Measurements from ENCODE around the gene BBS9.
"Not testable (repeated sequence)": the region's sequence is repeated elsewhere in the genome, so short reads cannot be mapped to it uniquely, and the experiment has no call there.

Gene BBS9

GRCh38 chr7:33449847-33450246 lies 320.5 kb downstream of the BBS9 start:
- ATAC-seq: no peak

GRCh38 chr7:33452805-33453502 lies 323.6 kb downstream of the BBS9 start:
- ATAC-seq: no peak

- ATAC-seq: no peak
Observed at GRCh38 chr7:33457039-33457438, 327.7 kb downstream of the BBS9 start.

- no peak for ATAC-seq
Observed at GRCh38 chr7:33458581-33458980, 329.2 kb downstream of the BBS9 start.

- ATAC-seq: no peak
Observed at GRCh38 chr7:33459340-33459751, 330.0 kb downstream of the BBS9 start.

- ATAC-seq: no peak
Observed at GRCh38 chr7:33463131-33463530, 333.8 kb downstream of the BBS9 start.

- ATAC-seq: no peak
Observed at GRCh38 chr7:33466203-33466602, 336.8 kb downstream of the BBS9 start.

GRCh38 chr7:33471636-33472242 lies 342.4 kb downstream of the BBS9 start:
- no peak for ATAC-seq

- no peak for ATAC-seq
Observed at GRCh38 chr7:33472348-33473025, 343.1 kb downstream of the BBS9 start.

GRCh38 chr7:33477719-33478480 lies 348.5 kb downstream of the BBS9 start:
- no peak for ATAC-seq

- ATAC-seq: not testable (repeated sequence)
Observed at GRCh38 chr7:33484476-33484875, 355.1 kb downstream of the BBS9 start.

GRCh38 chr7:33485747-33486493 lies 356.6 kb downstream of the BBS9 start:
- ATAC-seq: no peak

- ATAC-seq: no peak
Observed at GRCh38 chr7:33486633-33487032, 357.3 kb downstream of the BBS9 start.

GRCh38 chr7:33487998-33488682 lies 358.8 kb downstream of the BBS9 start:
- ATAC-seq: no peak

GRCh38 chr7:33494474-33494873 lies 365.1 kb downstream of the BBS9 start:
- ATAC-seq: no peak

- no peak for ATAC-seq
Observed at GRCh38 chr7:33495207-33495606, 365.8 kb downstream of the BBS9 start.

GRCh38 chr7:33497051-33497450 lies 367.7 kb downstream of the BBS9 start:
- ATAC-seq: no peak

GRCh38 chr7:33500703-33501701 lies 371.6 kb downstream of the BBS9 start:
- ATAC-seq: no peak

- no peak for ATAC-seq
Observed at GRCh38 chr7:33503014-33503413, 373.6 kb downstream of the BBS9 start.

GRCh38 chr7:33503736-33504135 lies 374.4 kb downstream of the BBS9 start:
- no peak for ATAC-seq

- ATAC-seq: no peak
Observed at GRCh38 chr7:33504266-33504665, 374.9 kb downstream of the BBS9 start.
